HG03469 (cell line): ENCODE data around the gene SCMH1.

Experiments used
- ATAC-seq: cut with Tn5 transposase; IDR thresholded peaks from one replicate; pipeline ENCODE4 v1.9.1; 2021; ENCODE audit warnings: mild to moderate bottlenecking, moderate library complexity, moderate number of reproducible peaks; ENCODE audit not compliant: unreplicated experiment

Gene SCMH1

GRCh38 chr1:40981691-40982448 lies 260.2 kb downstream of the SCMH1 start:
- no peak for ATAC-seq

GRCh38 chr1:40980453-40981121 lies 261.5 kb downstream of the SCMH1 start:
- no peak for ATAC-seq

- ATAC-seq = peak; percentile 10
These were observed 262.0 kb downstream of the SCMH1 start for GRCh38 chr1:40980068-40980452.

- peak; percentile 71 for ATAC-seq
These were observed 262.7 kb downstream of the SCMH1 start, which contains the start of gene CTPS1 for GRCh38 chr1:40979241-40980067. CTPS1 (plus strand) TSS chr1:40979696; CDS start chr1:40983291, 3,595 bp downstream.

GRCh38 chr1:40978886-40979240 lies 263.2 kb downstream of the SCMH1 start:
- no peak for ATAC-seq

- no peak for ATAC-seq
These were observed 264.4 kb downstream of the SCMH1 start for GRCh38 chr1:40977716-40978115.
